Activated CD4-positive, CD25-positive, alpha-beta regulatory T cell treated with anti-CD3 and anti-CD28 coated beads, Interleukin-2, amount 50 U/mL, for 24 hours (primary cell): ENCODE data around the gene SMLR1.

Experiments
- ATAC-seq, 2 donors: fragments of 150-1000 bp; cut with Tn5 transposase; one replicate each; pipeline ENCODE4 v1.10.0; 2021; ENCODE audit warnings: mild to moderate bottlenecking in 1 of 2, moderate library complexity in 1 of 2

Gene SMLR1

GRCh38 chr6:130853555-130854183 lies 26.5 kb downstream of the SMLR1 start:
- ATAC-seq: no peak

GRCh38 chr6:130858054-130858453 lies 30.8 kb downstream of the SMLR1 start:
- ATAC-seq: no peak

GRCh38 chr6:130858498-130859160 lies 31.4 kb downstream of the SMLR1 start:
- ATAC-seq: no peak

GRCh38 chr6:130859161-130859867 lies 32.1 kb downstream of the SMLR1 start:
- ATAC-seq: no peak

- ATAC-seq: no peak
Measured at GRCh38 chr6:130862370-130862769, 35.2 kb downstream of the SMLR1 start.

- ATAC-seq: no peak
Measured at GRCh38 chr6:130863415-130864230, 36.4 kb downstream of the SMLR1 start.

- ATAC-seq: no peak
Measured at GRCh38 chr6:130864344-130864743, 37.1 kb downstream of the SMLR1 start.

GRCh38 chr6:130865793-130866192 lies 38.6 kb downstream of the SMLR1 start:
- no peak for ATAC-seq

GRCh38 chr6:130869681-130870080 lies 42.5 kb downstream of the SMLR1 start:
- no peak for ATAC-seq

- no peak for ATAC-seq
Measured at GRCh38 chr6:130870179-130870880, 43.1 kb downstream of the SMLR1 start.

GRCh38 chr6:130872250-130873095 lies 45.3 kb downstream of the SMLR1 start:
- no peak for ATAC-seq

GRCh38 chr6:130873746-130874145 lies 46.5 kb downstream of the SMLR1 start:
- no peak for ATAC-seq

GRCh38 chr6:130879826-130880225 lies 52.6 kb downstream of the SMLR1 start:
- no peak for ATAC-seq

- no peak for ATAC-seq
Measured at GRCh38 chr6:130882370-130882769, 55.2 kb downstream of the SMLR1 start.

- peak; percentile 79 to 83 for ATAC-seq
Measured at GRCh38 chr6:130885392-130886192, 58.4 kb downstream of the SMLR1 start.
